ENCODE results near the gene NEU2. TPM values are rescaled to one million over a fixed set of nuclear protein-coding genes. Genes with fewer than 3 reads are reported as not detected.

The NEU2 gene
- total RNA-seq, 2 experiments from 2014 or later, result not detected

DNA sequence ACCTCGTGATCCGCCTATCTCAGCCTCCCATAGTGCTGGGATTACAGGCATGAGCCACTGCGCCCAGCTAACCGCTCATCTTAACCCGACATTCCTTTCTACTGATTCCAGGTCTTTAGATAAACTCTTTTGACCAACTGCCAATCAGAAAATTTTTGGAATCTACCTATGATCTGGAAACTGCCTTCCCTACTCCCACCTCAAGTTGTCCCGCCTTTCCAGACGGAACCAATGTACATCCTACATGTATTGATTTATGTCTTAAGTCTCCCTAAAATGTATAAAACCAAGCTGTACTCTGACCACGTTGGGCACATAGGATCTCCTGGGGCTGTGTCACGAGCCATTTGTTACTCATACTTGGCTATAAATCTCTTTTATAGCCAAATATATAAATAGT, 3.2 kb upstream of the NEU2 start:
- TF ChIP-seq, protein P1, sequence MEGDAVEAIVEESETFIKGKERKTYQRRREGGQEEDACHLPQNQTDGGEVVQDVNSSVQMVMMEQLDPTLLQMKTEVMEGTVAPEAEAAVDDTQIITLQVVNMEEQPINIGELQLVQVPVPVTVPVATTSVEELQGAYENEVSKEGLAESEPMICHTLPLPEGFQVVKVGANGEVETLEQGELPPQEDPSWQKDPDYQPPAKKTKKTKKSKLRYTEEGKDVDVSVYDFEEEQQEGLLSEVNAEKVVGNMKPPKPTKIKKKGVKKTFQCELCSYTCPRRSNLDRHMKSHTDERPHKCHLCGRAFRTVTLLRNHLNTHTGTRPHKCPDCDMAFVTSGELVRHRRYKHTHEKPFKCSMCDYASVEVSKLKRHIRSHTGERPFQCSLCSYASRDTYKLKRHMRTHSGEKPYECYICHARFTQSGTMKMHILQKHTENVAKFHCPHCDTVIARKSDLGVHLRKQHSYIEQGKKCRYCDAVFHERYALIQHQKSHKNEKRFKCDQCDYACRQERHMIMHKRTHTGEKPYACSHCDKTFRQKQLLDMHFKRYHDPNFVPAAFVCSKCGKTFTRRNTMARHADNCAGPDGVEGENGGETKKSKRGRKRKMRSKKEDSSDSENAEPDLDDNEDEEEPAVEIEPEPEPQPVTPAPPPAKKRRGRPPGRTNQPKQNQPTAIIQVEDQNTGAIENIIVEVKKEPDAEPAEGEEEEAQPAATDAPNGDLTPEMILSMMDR (IDR thresholded peaks at IDR 0.05), result no peak
- CTCF ChIA-PET, result no interaction called here
- no peak overlapping the region for H3K27ac Mint-ChIP-seq

DNA sequence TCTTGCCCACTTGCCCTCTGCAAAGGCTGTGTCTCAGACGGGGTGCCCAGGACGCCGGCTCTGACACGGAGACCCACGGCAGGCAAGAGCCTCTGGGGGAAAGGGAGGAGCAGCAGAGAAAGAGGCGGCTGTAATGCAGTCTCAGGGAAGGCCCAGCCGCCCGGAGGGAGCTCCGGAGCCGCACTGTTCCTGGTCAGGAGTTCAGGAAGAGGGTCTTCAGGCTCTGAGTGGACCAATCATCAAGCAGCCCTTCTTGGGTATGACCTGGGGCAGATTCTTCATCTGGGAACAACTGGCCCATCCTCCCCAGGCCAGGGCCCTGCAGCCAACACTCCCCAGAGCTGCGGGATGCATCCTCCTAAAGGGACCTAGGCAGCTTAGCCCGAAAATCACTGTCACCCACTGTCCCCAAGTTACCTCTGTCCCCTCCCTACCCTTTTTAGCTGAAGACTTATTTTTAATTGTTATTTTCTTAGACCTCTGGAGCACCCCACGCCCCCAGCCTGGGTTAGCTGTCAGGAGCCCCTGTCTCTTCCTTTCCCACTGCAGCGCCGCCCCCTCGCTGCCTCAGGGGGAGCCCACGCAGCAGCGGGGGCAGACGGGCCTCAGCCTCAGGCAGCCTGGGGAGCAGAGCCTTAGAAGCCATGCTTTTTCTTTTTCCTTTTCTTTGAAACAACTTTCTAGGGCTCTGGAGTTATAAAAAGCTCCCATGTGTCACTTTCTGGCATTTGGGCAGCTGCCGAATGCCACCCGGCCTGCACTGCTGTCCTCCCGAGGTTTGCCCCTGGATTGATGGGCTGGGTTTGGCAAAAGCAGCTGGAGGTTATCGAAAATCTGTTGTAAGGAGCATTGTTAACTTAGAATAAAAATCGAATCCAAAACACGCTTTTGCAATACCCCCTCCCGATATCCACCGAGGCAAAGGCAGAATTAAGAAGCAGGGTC, 644 bp upstream of the NEU2 start:
- POLR2A ChIA-PET, result no interaction called here
- H3K9me3 ChIP-seq (ENCODE audit: control insufficient read depth in 1 of 2, insufficient read depth in 1 of 2, low read length in 2 of 2), result peaks cover 0 to 3% of the 10 kb centered on the region in 2 experiments
- Mint-ChIP-seq H3K9me3 (no peaks in the 10 kb centered on the region), H3K4me1 (ENCODE audit: low read depth) (no peaks in the 10 kb centered on the region), H3K27ac (no peak overlapping the region), H3K36me3 (ENCODE audit: low read depth) (no peaks in the 10 kb centered on the region), H3K27me3 (no peaks in the 10 kb centered on the region), H3K4me3 (no peak overlapping the region)
- no peaks in the 10 kb centered on the region for H3K4me1 ChIP-seq (ENCODE audit: insufficient read depth, low read length)
- H3K36me3 ChIP-seq (ENCODE audit: insufficient read depth, low read length), result no peaks in the 10 kb centered on the region
- intact Hi-C loops (cut with DNase I, micrococcal nuclease), result loop anchor here in 1 of 2 experiments (10.0 kb wide), 1 partner anchor 167 kb away; no protein-coding TSS in a partner anchor
- H3K27me3 ChIP-seq (ENCODE audit: control insufficient read depth in 1 of 2, insufficient read depth in 2 of 2, low read length in 2 of 2), result no peaks in the 10 kb centered on the region
- ATAC-seq (ENCODE audit: poor library complexity) (no peak), DNase-seq (no peak)
- TF ChIP-seq, protein P1 (IDR thresholded peaks at IDR 0.05), result no peak
- CTCF ChIA-PET, result no interaction called here
- no peak overlapping the region for H3K4me3 ChIP-seq (ENCODE audit: low read length)
- H3K27ac ChIP-seq (ENCODE audit: low read depth in 1 of 2, low read length in 2 of 2), result no peak overlapping the region

More for the DNA sequence above, 3.2 kb upstream of the NEU2 start:
- DNase-seq (no peak), ATAC-seq (ENCODE audit: poor library complexity) (no peak)
- POLR2A ChIA-PET, result no interaction called here
- H3K27me3 Mint-ChIP-seq, result no peaks in the 10 kb centered on the region
- H3K36me3 Mint-ChIP-seq (ENCODE audit: low read depth), result no peaks in the 10 kb centered on the region
- peaks cover 0 to 3% of the 10 kb centered on the region in 2 experiments for H3K9me3 ChIP-seq (ENCODE audit: control insufficient read depth in 1 of 2, insufficient read depth in 1 of 2, low read length in 2 of 2)
- H3K27me3 ChIP-seq (ENCODE audit: control insufficient read depth in 1 of 2, insufficient read depth in 2 of 2, low read length in 2 of 2), result no peaks in the 10 kb centered on the region
- H3K36me3 ChIP-seq (ENCODE audit: insufficient read depth, low read length), result no peaks in the 10 kb centered on the region
- no peaks in the 10 kb centered on the region for H3K4me1 ChIP-seq (ENCODE audit: insufficient read depth, low read length)
- no peak overlapping the region for H3K4me3 Mint-ChIP-seq
- H3K27ac ChIP-seq (ENCODE audit: low read depth in 1 of 2, low read length in 2 of 2), result no peak overlapping the region
- intact Hi-C loops (cut with DNase I, micrococcal nuclease), result no loop called here
- no peaks in the 10 kb centered on the region for H3K9me3 Mint-ChIP-seq
- H3K4me3 ChIP-seq (ENCODE audit: low read length), result no peak overlapping the region
- no peaks in the 10 kb centered on the region for H3K4me1 Mint-ChIP-seq (ENCODE audit: low read depth)

DNA sequence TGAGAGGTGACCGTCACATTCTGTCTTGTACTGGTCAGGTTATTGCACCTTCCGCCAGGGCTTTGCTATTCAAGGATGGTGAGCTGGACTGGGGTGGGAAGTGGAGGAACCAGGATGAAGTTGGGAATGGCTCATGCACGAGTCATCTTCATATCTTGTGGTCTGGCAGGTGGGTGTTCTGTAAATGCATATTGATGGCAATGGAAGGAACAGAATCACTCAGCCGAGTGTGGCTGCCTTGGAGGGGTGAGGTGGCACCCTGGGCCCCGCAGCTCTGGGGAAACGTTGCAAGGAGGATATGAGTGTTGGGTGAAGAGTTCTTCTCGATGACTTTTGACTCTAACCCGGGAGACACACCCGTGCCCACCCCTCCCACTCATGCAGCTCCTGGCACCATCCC, 1.2 kb downstream of the NEU2 start:
- no peak overlapping the region for H3K27ac Mint-ChIP-seq

More for the DNA sequence above, 1.2 kb downstream of the NEU2 start:
- ATAC-seq (ENCODE audit: poor library complexity) (no peak), DNase-seq (no peak)
- no peak overlapping the region for H3K4me3 Mint-ChIP-seq
- no peaks in the 10 kb centered on the region for H3K36me3 Mint-ChIP-seq (ENCODE audit: low read depth)
- intact Hi-C loops (cut with DNase I, micrococcal nuclease), result loop anchor here in 1 of 2 experiments (10.0 kb wide), 1 partner anchor 169 kb away; no protein-coding TSS in a partner anchor
- no peaks in the 10 kb centered on the region for H3K27me3 Mint-ChIP-seq
- Histone ChIP-seq H3K27me3 (ENCODE audit: control insufficient read depth in 1 of 2, insufficient read depth in 2 of 2, low read length in 2 of 2) (no peaks in the 10 kb centered on the region), H3K36me3 (ENCODE audit: insufficient read depth, low read length) (no peaks in the 10 kb centered on the region), H3K27ac (ENCODE audit: low read depth in 1 of 2, low read length in 2 of 2) (no peak overlapping the region), H3K9me3 (ENCODE audit: control insufficient read depth in 1 of 2, insufficient read depth in 1 of 2, low read length in 2 of 2) (peaks cover 0 to 3% of the 10 kb centered on the region in 2 experiments), H3K4me3 (ENCODE audit: low read length) (no peak overlapping the region), H3K4me1 (ENCODE audit: insufficient read depth, low read length) (no peaks in the 10 kb centered on the region)
- POLR2A ChIA-PET, result no interaction called here
- no peaks in the 10 kb centered on the region for H3K4me1 Mint-ChIP-seq (ENCODE audit: low read depth)
- H3K9me3 Mint-ChIP-seq, result no peaks in the 10 kb centered on the region
- CTCF ChIA-PET, result no interaction called here
- TF ChIP-seq, protein P1 (IDR thresholded peaks at IDR 0.05), result no peak
